PC-9 (cell line): ENCODE results near the gene SP100. TPM values are rescaled to one million over a fixed set of nuclear protein-coding genes. Genes with fewer than 3 reads are reported as not detected.

Experiments
- BruUV-seq: library from RNA; stranded (reverse); fragments of 400-500 nt; replicated peaks from 2 replicates; lab custom pipeline; 2021; lab: Mats Ljungman, UMichigan
- CTCF ChIA-PET: fragments of 300-600 bp; sonication (Branson Sonifier 250); formaldehyde crosslinking; loops from one replicate; lab custom pipeline; 2022; ENCODE audit warnings: antibody characterized with exemption; lab: Charles Lee
- POLR2A ChIA-PET: fragments of 300-600 bp; sonication (Branson Sonifier 250); formaldehyde crosslinking; loops from one replicate; lab custom pipeline; 2022; ENCODE audit warnings: antibody characterized with exemption; ENCODE audit not compliant: unreplicated experiment; lab: Charles Lee
- DNase-seq, 2 experiments: peaks; one replicate each; pipeline versions ENCODE4 v3.0.0 to v3.0.0-alpha.2; 2015 to 2022; ENCODE audit warnings: mixed read lengths in 1 of 2
- H2AFZ ChIP-seq: fragments of 200-600 bp; sonication (generic); 2 replicates; pipeline ENCODE4 v1.8.1; 2017; ENCODE audit warnings: antibody characterized with exemption
- H3F3A ChIP-seq: fragments of 200-600 bp; sonication (generic); 2 replicates; pipeline ENCODE4 v1.8.1; 2017; ENCODE audit warnings: antibody characterized with exemption, mild to moderate bottlenecking, low read depth; ENCODE audit not compliant: insufficient read depth
- H3K27ac ChIP-seq: fragments of 200-600 bp; sonication (generic); 2 replicates; pipeline ENCODE4 v1.6.1; 2016; ENCODE audit warnings: mixed run types
- H3K27me3 ChIP-seq: fragments of 200-600 bp; sonication (generic); 2 replicates; pipeline ENCODE4 v1.6.1; 2016; ENCODE audit warnings: low read depth, mixed run types; ENCODE audit not compliant: insufficient read depth
- H3K36me3 ChIP-seq: fragments of 200-600 bp; sonication (generic); 2 replicates; pipeline ENCODE4 v1.6.1; 2016; ENCODE audit warnings: low read depth, mixed run types
- H3K4me1 ChIP-seq: fragments of 200-600 bp; sonication (generic); replicated peaks from 2 replicates; pipeline ENCODE4 v1.6.1; 2016; ENCODE audit warnings: mixed run types; ENCODE audit not compliant: insufficient read depth
- H3K4me2 ChIP-seq: fragments of 200-600 bp; sonication (generic); 2 replicates; pipeline ENCODE4 v1.6.1; 2017; ENCODE audit warnings: mixed run types
- H3K4me3 ChIP-seq: fragments of 200-600 bp; sonication (generic); 2 replicates; pipeline ENCODE4 v1.6.1; 2016; ENCODE audit warnings: mixed run types
- H3K79me2 ChIP-seq: fragments of 200-600 bp; sonication (generic); 2 replicates; pipeline ENCODE4 v1.6.1; 2017; ENCODE audit warnings: low read depth, mixed run types
- H3K9me2 ChIP-seq: fragments of 200-600 bp; sonication (generic); 2 replicates; pipeline ENCODE4 v1.8.1; 2017; ENCODE audit warnings: mild to moderate bottlenecking; ENCODE audit not compliant: insufficient read depth
- H3K9me3 ChIP-seq: fragments of 200-600 bp; sonication (generic); 2 replicates; pipeline ENCODE4 v1.8.1; 2016; ENCODE audit warnings: low read depth; ENCODE audit not compliant: insufficient read depth
- H4K20me1 ChIP-seq: fragments of 200-600 bp; sonication (generic); 2 replicates; pipeline ENCODE4 v1.8.1; 2017; ENCODE audit not compliant: insufficient read depth
- CTCF ChIP-seq: fragments of 200-600 bp; sonication (generic); conservative IDR thresholded peaks from 2 replicates; pipeline ENCODE4 v1.6.1; 2017; ENCODE audit warnings: mixed run types, antibody characterized with exemption, mild to moderate bottlenecking, moderate library complexity
- EZH2 ChIP-seq: fragments of 200-600 bp; sonication (generic); IDR thresholded peaks from 2 replicates; pipeline ENCODE4 v1.8.0; 2017; ENCODE audit warnings: antibody characterized with exemption, low read depth
- intact Hi-C: fragments of 100-400 bp; cut with micrococcal nuclease; formaldehyde crosslinking; loops from one replicate; pipeline ENCODE4 v1.10.0; 2022; ENCODE audit not compliant: unreplicated experiment
- total RNA-seq: library from RNA; stranded (reverse); gene quantifications from 2 replicates; pipeline ENCODE4 v1.2.3, GENCODE V29; 2021

Gene SP100
- total RNA-seq, 1 experiment from 2014 or later: 61.7 TPM

DNA sequence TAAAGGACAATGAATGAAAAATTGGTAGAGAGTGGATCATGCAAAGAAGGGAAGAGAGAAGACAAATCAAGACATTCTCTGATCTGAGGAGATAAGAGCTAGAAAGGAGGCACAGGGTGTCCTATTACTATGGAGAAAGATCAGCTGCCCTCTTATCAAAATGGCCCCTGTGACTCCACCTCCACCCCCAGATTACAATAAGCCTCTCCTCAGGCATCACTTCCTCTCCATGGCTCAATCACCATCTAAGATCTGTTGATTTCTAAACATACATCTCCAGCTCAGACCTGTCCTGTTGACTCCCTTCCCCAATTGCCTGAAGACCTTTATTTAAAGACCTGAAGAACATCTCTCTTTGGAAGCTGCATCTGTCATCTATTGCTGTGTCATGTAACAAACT lies 43.2 kb downstream of the SP100 start:
- Histone ChIP-seq H4K20me1 (no peaks in the 10 kb centered on the region), H3K79me2 (no peaks in the 10 kb centered on the region), H2AFZ (no peak overlapping the region), H3K36me3 (peaks cover 18% of the 10 kb centered on the region), H3K4me2 (no peak overlapping the region), H3K27me3 (no peaks in the 10 kb centered on the region), H3K27ac (no peak overlapping the region), H3K9me2 (no peaks in the 10 kb centered on the region), H3F3A (no peaks in the 10 kb centered on the region), H3K4me1 (no peaks in the 10 kb centered on the region), H3K9me3 (peaks cover 6% of the 10 kb centered on the region; the same call in 1 of the 2 replicates), H3K4me3 (no peak overlapping the region)
- intact Hi-C loops: no loop called here
- no peak for TF ChIP-seq EZH2
- no peak for TF ChIP-seq CTCF
- no TSS peak for BruUV-seq
- ChIA-PET POLR2A (no interaction called here), CTCF (no interaction called here)
- no peak for DNase-seq

DNA sequence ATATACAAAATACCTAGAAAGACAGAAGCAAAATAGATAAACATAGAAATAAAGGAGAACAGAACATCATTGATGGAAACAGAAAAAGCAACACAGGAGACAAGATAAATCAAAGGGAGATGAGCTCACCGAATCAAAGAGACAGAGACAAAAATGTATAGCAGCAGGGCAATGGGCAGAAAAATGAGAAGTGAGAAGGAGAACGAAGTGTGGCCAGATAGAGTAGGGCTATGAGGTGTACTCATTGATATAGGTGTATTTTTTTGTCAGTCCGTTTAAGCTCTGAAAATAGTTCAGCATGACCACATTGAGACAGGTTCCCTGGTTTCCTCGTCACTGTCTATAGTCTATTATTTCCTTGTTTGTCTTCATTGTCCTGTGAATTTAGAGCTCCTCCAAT lies 55.1 kb downstream of the SP100 start:
- CTCF ChIA-PET: interaction anchor here (0.7 kb wide), 1 partner anchor 268 kb away, joined by 3 read pairs; no protein-coding TSS in a partner anchor
- Histone ChIP-seq H3K9me2 (no peaks in the 10 kb centered on the region), H3K27ac (no peak overlapping the region), H3K79me2 (no peaks in the 10 kb centered on the region), H2AFZ (no peak overlapping the region), H3F3A (peaks cover 4% of the 10 kb centered on the region; the same call in 1 of the 2 replicates), H3K4me3 (no peak overlapping the region), H3K36me3 (no peaks in the 10 kb centered on the region), H3K27me3 (no peaks in the 10 kb centered on the region), H3K4me2 (no peak overlapping the region), H3K4me1 (0 out of 2 replicates have a peak, but pooled peaks cover 9% of the 10 kb centered on the region), H4K20me1 (no peaks in the 10 kb centered on the region), H3K9me3 (no peaks in the 10 kb centered on the region)
- POLR2A ChIA-PET: interaction anchor here (0.6 kb wide), 1 partner anchor 500 kb away, joined by 3 read pairs; no protein-coding TSS in a partner anchor
- BruUV-seq: no TSS peak
- no peak for DNase-seq
- intact Hi-C loops: no loop called here
- no peak for TF ChIP-seq CTCF
- no peak for TF ChIP-seq EZH2

- Histone ChIP-seq H3K27ac (no peak overlapping the region), H3K27me3 (no peaks in the 10 kb centered on the region), H3K79me2 (no peaks in the 10 kb centered on the region), H2AFZ (no peak overlapping the region), H3K9me3 (no peaks in the 10 kb centered on the region), H3K4me2 (no peak overlapping the region), H3K4me3 (no peak overlapping the region), H3K36me3 (no peaks in the 10 kb centered on the region), H3F3A (peaks cover 4% of the 10 kb centered on the region; the same call in 1 of the 2 replicates), H3K9me2 (no peaks in the 10 kb centered on the region), H3K4me1 (0 out of 2 replicates have a peak, but pooled peaks cover 9% of the 10 kb centered on the region), H4K20me1 (no peaks in the 10 kb centered on the region)
- BruUV-seq: no TSS peak
- ChIA-PET CTCF (no interaction called here), POLR2A (no interaction called here)
- intact Hi-C loops: no loop called here
- DNase-seq: peak; percentile 18 to 39
- TF ChIP-seq EZH2 (no peak), CTCF (no peak)
Observed at GRCh38 chr2:230472621-230473018, 56.6 kb downstream of the SP100 start.
